ENCODE data around the gene HEPACAM.
"Not testable (repeated sequence)": the region's sequence is repeated elsewhere in the genome, so short reads cannot be mapped to it uniquely, and the experiment has no call there.

The HEPACAM gene

GRCh38 chr11:124935548-124936514 is at the start of gene HEPACAM:
Gene HEPACAM (minus strand): TSS chr11:124936047. CDS start chr11:124936006, 41 bp downstream.
- no peak for DNase-seq (ENCODE audit: low read depth in 2 of 2)

GRCh38 chr11:124984512-124984854 is 48.6 kb upstream of the HEPACAM start:
- no peak for DNase-seq (ENCODE audit: low read depth in 2 of 2)

- no peak for DNase-seq (ENCODE audit: low read depth in 2 of 2)
Observed at GRCh38 chr11:124983674-124984511, 48.0 kb upstream of the HEPACAM start.

GRCh38 chr11:124982043-124982442 is 46.2 kb upstream of the HEPACAM start:
- no peak for DNase-seq (ENCODE audit: low read depth in 2 of 2)

GRCh38 chr11:124978316-124978715 is 42.5 kb upstream of the HEPACAM start:
- DNase-seq (ENCODE audit: low read depth in 2 of 2) = no peak

- no peak for DNase-seq (ENCODE audit: low read depth in 2 of 2)
Observed at GRCh38 chr11:124977006-124977405, 41.2 kb upstream of the HEPACAM start.

- no peak for DNase-seq (ENCODE audit: low read depth in 2 of 2)
Observed at GRCh38 chr11:124976531-124976930, 40.7 kb upstream of the HEPACAM start.

GRCh38 chr11:124971810-124972209 is 36.0 kb upstream of the HEPACAM start:
- DNase-seq (ENCODE audit: low read depth in 2 of 2) = no peak

GRCh38 chr11:124970925-124971324 is 35.1 kb upstream of the HEPACAM start:
- no peak for DNase-seq (ENCODE audit: low read depth in 2 of 2)

- not testable (repeated sequence) for DNase-seq (ENCODE audit: low read depth in 2 of 2)
Observed at GRCh38 chr11:124968197-124968596, 32.4 kb upstream of the HEPACAM start.

GRCh38 chr11:124961972-124962609 is 26.2 kb upstream of the HEPACAM start:
- no peak for DNase-seq (ENCODE audit: low read depth in 2 of 2)

GRCh38 chr11:124955035-124955434 is 19.2 kb upstream of the HEPACAM start:
- DNase-seq (ENCODE audit: low read depth in 2 of 2) = no peak

GRCh38 chr11:124954590-124954955 is 18.7 kb upstream of the HEPACAM start:
- no peak for DNase-seq (ENCODE audit: low read depth in 2 of 2)

- DNase-seq (ENCODE audit: low read depth in 2 of 2) = peak; percentile 90 to 93
Observed at GRCh38 chr11:124953753-124954589, 18.1 kb upstream of the HEPACAM start, which contains the start of gene CCDC15. Gene CCDC15 (plus strand): TSS chr11:124954202. CDS start chr11:124954733, 531 bp downstream.

- no peak for DNase-seq (ENCODE audit: low read depth in 2 of 2)
Observed at GRCh38 chr11:124951341-124951740, 15.5 kb upstream of the HEPACAM start.

- no peak for DNase-seq (ENCODE audit: low read depth in 2 of 2)
Observed at GRCh38 chr11:124950601-124951330, 14.9 kb upstream of the HEPACAM start.

- DNase-seq (ENCODE audit: low read depth in 2 of 2) = no peak
Observed at GRCh38 chr11:124946735-124947141, 10.9 kb upstream of the HEPACAM start.

- no peak for DNase-seq (ENCODE audit: low read depth in 2 of 2)
Observed at GRCh38 chr11:124945826-124946225, 10.0 kb upstream of the HEPACAM start.

- DNase-seq (ENCODE audit: low read depth in 2 of 2) = no peak
Observed at GRCh38 chr11:124944565-124944964, 8.7 kb upstream of the HEPACAM start.

GRCh38 chr11:124943741-124944140 is 7.9 kb upstream of the HEPACAM start:
- no peak for DNase-seq (ENCODE audit: low read depth in 2 of 2)
